HG02870 (cell line): Measurements from ENCODE around the gene TRIM41.

Experiments
- ATAC-seq: cut with Tn5 transposase; IDR thresholded peaks from one replicate; pipeline ENCODE4 v1.9.1; 2021; ENCODE audit warnings: mild to moderate bottlenecking, moderate library complexity; ENCODE audit not compliant: unreplicated experiment

TRIM41 gene

DNA sequence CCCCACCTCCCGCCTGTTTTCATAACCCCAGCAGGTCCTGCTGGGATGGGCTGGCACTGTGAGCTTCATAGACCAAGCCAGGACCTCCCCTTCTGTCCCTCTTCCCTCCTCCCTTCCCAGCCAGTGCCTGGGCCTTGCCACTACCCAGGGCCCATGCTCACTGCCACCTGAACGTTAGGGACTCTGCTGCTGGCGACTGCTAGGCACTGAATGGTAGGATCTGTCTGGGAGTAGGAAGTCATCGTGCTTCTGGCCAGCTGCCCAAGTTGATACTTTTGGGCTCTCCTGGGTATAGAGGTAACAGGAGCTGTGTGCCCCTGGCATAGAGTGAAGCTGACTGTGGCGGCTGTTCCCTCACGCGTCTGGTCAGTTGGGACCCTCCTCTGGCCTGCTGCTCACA is 8.4 kb downstream of the TRIM41 start:
- ATAC-seq: no peak

DNA sequence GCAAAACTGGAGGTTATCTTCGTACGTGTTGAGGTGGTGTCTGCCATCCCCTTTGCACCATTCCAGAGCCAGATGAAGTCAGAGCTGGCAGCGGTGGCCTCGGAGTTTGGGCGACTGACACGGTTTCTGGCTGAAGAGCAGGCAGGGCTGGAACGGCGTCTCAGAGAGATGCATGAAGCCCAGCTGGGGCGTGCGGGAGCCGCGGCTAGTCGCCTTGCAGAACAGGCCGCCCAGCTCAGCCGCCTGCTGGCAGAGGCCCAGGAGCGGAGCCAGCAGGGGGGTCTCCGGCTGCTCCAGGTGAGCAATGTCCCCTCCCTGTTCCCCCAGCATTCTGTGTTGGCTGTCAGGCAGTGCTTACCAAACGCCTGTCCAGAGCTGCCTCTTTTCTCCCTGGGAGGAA is 9.5 kb downstream of the TRIM41 start:
- no peak for ATAC-seq

DNA sequence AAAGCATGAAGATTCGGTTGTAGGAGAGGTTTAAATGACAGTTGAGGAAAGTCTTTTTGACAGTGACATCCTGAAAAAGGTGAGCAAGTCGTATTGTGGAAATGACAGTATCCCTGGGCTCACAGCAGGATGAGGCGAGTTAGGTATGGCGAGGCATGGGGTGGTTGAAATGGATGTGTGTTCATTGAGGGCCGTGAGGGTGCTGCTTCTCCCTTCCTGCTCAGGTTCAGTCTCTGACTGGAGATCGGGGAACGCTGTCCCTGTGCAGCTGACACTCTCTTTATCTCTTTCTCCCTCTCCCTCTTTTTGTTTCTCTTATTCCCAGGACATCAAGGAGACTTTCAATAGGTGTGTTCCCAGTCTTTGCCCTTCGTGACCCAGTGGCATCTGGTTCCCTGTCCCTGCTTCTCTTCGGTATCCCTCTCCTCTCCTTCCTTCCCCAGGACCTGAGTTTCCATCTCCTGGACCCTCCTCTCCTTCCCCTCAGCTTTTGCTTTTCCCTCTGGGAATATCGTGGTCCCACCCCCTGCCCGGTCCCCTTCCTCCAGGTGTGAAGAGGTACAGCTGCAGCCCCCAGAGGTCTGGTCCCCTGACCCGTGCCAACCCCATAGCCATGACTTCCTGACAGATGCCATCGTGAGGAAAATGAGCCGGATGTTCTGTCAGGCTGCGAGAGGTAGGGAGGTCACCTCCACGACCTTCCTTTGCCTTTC is 10.2 kb downstream of the TRIM41 start:
- ATAC-seq: no peak

DNA sequence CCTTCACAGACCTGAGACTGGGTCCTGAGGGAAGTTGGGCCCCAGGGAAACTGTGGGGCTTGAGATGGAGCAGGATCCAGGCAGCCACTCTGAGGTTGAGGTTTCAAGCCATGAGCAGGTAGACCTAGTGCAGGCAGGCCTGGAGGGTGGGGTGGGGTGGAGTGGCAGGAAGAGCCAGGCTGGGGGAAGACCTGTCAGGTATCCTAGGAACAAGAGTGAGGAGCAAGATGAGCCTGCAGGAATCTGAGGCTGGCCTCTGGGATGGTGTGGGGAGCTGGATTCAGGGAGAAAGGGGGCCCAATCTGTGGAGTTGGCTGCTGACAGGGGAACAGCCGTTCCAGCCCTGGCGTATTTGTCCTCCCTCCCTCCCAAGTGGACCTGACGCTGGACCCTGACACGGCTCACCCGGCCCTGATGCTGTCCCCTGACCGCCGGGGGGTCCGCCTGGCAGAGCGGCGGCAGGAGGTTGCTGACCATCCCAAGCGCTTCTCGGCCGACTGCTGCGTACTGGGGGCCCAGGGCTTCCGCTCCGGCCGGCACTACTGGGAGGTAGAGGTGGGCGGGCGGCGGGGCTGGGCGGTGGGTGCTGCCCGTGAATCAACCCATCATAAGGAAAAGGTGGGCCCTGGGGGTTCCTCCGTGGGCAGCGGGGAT is 10.8 kb downstream of the TRIM41 start:
- no peak for ATAC-seq

DNA sequence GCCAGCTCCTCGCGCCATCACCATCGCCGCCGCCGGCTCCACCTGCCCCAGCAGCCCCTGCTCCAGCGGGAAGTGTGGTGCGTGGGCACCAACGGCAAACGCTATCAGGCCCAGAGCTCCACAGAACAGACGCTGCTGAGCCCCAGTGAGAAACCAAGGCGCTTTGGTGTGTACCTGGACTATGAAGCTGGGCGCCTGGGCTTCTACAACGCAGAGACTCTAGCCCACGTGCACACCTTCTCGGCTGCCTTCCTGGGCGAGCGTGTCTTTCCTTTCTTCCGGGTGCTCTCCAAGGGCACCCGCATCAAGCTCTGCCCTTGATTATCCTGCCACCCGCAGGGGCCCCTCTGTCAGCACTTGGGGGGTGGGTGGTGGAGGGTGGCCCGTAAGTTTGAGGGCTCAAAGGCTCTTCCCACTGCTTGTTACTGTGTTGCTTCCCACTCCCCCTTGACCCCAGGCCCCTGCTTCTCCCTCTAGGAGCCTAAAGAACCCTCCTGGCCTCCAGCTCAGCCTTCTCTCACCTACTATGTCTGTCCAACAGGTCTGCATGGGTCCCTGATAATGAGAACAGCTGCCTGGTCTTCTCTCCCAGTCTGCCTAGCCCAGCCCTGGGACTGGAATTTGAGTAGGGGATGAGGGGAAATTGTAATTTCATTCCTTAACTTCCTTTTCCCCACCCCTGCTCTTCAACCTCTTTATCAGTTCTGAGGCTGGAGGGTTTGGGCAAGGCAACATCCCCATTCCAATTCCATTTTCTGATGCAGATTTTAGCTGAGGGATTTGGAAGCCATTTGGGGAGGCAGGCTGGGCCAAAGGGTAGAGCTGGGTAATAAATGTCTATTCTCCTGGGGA is 11.6 kb downstream of the TRIM41 start:
- ATAC-seq: no peak

DNA sequence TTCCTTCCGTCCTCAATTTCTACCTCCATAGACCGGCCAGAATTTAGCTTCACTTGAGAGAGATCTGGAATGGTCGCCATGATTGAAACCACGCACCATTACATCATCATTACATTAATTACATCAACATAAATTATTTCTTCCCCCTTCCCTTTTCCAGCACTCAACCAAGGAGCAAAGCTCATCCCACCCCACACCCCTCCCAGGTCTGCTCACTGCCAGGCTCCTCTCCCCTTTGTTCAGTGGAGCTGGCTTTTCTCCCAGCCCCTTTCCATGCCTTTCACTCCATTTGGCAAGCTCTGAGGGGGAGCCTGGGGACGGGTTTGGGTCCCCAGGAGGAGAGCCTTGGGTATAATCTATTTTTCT is 12.2 kb downstream of the TRIM41 start:
- ATAC-seq: no peak

DNA sequence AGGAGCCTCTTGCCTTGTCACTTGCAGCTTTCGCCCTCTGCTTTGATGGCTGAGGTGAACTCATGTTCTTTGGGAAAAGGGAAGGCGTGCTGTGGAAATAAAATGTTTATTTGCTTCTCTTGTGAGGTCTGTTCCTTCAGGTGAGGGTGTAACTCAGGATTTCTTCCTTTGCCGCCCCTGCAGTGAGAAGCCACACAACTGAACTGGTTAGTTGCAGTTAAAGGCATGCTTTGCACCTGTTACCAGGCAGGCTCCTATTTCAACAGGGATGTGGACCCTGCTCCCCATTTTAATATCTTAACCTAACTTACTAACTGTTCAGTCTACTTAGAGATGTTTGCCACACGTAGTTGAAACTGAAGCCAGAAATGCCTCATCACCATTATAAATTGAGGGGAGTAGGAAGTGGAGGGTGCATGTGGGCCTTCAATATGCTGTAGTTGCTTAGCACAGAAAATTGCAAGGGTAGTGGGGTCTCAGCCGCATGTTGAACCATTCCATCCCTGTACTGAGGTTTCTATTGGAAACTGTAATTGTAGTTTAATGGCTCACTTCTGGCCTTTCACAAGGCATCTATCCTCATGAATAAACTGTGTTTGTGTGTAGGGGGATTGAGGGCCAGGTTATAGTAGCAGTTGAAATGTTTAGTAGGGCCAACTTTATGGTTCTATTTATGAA is 12.7 kb downstream of the TRIM41 start:
- no peak for ATAC-seq

DNA sequence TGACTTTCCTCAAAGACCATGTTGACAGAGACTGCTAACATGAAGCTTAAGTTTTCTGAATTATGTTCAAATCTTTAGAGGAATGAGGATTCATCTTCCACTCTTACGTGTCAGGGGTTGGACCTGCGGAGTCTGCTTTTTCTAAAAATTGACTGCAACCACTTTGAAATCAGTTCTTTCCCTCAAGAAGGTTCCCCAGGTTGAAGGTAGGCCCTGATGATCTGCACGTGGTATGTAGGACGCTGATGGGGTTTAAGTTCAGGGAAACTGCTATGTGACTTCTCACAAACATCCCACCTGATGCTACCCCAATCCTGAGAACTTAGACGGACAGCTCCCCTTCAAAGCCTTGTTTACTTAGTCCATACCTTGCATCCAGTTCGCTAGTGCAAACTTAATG is 13.4 kb downstream of the TRIM41 start:
- ATAC-seq: no peak

DNA sequence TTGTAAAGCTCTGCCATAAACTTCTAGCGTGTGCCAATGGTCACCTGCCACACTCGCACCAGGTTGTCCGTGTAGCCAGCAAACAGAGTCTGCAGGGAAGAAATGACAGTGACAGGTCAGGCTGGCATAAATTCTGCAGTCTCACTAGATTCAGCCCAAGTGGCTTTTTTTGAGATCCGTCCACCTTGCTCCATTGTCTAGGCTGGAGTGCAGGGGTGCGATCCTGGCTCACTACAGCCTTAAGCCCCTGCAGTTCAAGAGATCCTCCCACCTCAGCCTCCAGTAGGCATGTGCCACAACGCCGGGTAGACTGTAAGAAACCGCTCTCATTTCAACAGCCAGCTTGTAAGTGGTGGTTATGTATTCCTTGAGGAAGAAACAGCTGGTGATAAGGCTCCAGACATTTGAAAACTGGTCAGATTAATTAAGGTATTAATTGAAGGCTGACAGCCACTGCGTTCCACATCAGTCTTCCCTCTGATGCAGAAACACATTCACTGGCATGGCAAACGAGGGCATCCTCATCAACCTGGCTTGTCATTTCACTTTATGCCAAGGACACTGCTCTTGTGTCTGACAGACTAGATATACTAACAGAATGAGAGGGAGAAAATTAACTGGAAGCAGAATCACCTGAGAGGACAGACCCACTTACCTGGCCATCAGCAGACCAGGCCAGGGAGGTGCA is 14.0 kb downstream of the TRIM41 start:
- ATAC-seq: no peak

DNA sequence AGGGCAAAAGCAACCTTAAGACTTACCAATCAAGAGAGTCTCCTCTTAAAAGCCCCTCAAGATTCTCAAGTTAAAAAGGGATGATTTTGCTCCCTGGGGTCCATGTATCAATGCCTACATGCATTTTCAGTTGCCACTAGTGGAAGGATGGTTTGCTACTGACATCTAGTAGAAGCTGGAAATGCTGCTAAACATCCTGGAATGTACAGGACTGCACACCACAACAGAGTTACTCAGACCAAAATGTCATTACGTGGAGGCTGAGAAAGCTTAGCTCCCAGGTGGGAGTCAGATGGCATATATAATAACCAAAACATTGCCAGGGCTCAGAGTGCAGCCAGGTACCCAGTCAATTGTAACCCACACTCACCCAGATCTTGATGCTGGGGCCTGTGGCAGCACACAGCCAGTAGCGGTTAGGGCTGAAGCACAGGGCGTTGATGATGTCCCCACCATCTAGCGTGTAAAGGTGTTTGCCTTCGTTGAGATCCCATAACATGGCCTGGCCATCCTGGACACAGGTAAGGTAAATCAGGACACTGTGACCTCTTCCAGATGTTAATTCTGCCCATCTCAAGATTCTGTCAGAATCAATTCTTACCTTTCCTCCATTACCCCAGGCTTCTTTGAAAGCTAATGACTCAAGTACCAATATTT is 14.8 kb downstream of the TRIM41 start:
- ATAC-seq: no peak

DNA sequence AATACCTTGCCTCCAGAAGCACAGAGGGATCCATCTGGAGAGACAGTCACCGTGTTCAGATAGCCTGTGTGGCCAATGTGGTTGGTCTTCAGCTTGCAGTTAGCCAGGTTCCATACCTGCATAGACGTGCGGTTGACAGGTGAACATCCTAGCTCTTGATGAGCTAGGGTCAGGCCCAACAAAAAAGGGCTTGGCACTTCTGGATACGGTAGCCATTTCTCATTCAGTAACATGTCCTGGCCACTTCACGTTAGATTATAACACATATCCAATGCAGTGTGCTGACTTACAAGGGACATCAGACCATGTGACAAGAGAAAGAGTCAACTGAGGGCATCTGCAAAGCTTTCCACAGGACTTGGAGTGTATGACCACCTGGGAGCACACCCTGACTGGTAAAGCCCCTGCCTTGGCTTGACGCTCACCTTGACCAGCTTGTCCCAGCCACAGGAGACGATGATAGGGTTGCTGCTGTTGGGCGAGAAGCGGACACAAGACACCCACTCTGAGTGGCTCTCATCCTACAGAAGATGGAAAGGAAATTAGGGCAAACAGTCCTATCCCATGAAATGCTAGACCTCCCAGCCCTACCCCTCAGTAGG is 16.1 kb downstream of the TRIM41 start:
- ATAC-seq: no peak

DNA sequence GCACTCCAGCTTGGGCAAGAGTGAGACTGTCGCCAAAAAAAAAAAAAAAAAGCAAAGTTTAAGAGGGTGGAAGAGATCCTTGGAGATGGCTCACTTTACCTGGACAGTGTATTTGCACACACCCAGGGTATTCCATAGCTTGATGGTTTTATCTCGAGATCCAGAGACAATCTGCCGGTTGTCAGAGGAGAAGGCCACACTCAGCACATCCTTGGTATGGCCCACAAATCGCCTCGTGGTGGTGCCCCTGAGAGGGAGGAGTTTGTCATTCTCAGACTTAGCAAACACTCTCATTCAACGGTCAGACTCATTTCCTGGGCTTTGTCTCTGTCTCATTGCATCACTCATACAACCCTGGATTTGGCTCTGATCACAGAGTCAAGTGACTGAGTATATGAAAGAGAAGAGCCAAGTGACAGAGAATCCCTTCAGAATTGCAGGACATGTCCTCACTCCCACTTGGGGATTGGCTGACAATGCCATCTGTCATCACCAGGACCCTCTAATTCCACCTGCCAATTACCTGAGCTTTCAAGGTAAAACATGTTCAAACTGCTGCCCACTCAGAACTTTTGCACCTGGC is 18.4 kb downstream of the TRIM41 start:
- ATAC-seq: no peak

DNA sequence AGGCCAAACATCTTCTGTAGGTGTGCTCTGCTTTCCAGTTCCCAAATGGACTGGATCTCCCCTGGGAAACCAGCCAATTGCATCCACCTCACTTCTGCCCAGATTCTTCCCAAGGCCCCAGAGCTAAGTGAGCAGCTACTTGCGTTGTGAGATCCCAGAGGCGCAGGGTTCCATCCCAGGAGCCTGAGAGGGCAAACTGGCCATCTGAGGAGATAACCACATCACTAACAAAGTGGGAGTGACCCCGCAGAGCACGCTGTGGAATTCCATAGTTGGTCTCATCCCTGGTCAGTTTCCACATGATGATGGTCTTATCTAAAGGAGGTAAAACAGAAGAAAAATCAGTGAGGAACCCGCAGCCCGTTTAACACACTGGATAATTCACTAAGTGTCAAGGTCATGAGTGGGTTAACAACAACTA is 19.0 kb downstream of the TRIM41 start:
- ATAC-seq: no peak

DNA sequence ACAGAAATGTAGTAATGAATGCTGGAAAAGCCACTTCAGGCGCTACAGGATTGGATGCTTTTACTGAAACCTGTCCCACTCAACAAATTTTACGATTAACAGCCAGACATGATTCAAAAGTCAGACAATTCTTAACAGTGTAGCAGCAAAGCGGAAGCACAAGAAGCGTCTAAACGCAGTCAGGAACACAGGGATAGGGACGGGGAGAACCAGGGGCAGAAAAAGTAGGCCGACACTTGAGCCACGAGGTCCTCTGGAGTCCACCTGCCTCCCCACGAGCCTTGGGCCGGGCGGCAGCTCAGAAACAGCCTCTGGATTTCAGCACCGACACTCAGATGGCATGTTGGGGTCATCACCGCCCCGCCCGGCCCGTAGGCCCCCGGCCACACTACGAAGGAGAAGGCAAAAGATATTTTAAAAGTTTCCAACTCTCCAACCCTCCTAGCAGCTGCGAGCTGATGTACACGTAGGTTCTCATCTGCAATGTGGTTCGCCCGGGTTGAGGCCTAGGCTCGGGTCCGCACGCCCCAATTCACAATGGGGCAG is 20.0 kb downstream of the TRIM41 start:
- ATAC-seq: no peak

DNA sequence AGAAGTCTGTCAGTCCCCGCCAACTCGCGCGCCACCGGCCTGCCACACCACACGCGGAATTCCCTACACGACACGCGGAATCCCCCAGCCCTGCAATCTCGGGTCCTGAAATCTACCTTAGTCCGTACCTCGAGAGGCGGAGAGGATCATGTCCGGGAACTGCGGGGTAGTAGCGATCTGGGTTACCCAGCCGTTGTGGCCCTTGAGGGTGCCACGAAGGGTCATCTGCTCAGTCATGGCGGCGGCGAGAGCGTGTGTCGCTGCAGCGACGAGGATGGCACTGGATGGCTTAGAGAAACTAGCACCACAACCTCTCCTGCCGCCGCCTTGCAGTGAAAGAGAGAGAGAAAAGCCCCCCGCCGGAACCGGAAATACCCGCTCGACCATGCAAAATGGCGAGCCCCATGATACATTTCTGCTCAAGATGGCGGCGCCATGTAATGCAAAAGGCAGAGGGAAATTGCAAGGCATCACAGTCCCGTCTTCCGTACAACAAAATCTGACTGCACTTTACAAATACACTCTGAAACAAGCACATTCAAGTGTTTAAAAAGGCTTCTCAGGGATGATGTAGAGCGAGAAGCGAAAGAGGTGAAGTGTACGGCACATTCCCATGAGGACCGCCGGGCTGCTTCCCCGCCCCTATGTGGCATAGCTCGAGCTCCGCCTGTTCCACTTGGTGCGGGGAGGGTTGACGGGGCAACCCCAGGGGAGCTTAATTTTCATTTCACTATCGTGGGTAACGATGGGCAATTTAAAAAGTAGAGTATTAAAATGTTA is 20.7 kb downstream of the TRIM41 start, which contains the start of gene RACK1:
TSS of gene RACK1 (minus strand) at position 343 of the 780 bp plus-strand sequence. CDS start at position 237, 106 bp downstream.
- ATAC-seq: peak; percentile 50

DNA sequence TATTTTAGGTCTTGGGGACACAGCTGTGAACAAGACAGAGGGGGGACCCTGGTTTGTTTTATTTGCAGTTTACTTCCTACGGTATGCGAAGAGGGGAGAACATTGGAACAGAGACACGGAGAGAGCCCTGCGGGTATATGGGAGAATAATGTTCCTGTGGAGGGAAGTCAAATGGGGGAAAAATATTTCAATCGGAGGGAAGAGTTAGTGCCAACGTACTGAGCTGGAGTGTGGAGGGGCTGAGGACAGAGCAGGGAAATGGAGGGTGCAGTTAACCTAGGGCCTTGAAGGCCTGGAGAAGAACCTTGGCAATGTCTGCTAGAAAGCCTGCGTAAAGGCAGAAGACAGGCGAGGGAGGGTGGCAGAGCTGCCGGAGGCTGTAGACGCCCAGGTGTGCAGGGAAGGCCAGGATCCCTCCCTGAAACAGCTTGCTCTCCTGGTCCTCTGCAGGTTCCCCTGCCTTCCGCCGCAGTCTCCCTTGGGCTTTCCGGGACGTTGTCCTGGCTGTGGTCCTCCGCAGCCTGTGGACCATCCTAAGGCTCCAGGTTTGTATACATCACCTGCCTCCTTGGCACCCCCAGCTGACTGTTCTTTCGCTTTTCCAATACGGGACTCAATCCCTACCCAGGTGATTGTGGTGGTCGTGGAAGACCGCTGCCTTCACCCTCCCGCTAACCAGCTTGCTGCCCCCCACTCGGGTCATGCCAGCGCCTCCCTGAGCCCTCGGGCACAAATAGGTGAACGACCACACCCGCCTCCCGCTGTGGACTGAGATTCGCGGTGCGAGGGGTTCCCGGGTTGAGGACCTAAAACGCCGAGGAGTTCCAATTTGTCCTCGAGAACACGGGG is 22.6 kb downstream of the TRIM41 start:
- peak; percentile 2 for ATAC-seq

DNA sequence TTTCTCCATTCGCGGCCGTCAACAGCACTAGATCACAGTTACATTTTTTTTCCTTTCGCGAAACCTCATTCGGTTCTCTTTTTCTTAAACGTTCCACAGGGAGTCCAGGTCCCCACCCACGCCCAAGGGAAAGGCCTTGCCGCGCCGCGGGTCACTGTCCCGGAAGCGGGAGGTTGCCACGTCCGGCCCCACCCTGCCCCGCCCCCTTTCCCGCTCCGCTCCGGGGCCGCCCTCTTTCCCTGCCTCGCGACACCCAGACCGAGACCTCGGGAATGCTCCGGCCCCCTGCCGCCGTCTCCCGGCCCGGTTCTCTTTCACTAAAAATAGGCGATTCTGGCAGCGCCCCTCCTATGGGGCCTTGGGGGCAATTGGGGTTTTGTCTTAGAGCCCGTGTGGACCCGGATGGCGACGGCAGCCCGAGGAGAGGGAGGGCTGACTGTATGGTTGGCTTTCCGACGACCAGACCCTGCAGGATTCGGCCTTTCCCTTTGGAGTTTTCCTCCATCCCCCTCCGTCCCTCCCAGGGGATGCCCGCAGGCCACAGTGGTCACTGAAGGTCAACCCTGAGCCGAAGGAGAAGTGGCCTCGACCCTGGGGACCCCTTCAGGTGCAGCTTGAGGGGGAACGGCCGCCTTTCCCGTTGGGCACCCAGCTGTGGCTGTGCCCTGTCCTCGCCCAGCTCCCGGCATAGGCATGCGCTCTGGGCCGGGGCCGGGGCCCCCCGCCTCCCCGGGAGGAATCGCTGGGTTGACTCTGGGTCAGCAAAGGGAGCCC is 23.4 kb downstream of the TRIM41 start:
- peak; percentile 42 for ATAC-seq
